BE2C (cell line): ENCODE results near the gene NPAS3.

Source experiments
- DNase-seq: peaks from one replicate; pipeline ENCODE4 v3.0.0-alpha.2; 2020
- H3K27me3 ChIP-seq: fragments of 250-450 bp; sonication (Bioruptor Pico); 2 replicates; pipeline ENCODE4 v1.5.1; 2020; ENCODE audit warnings: mild to moderate bottlenecking
- H3K36me3 ChIP-seq: fragments of 250-450 bp; sonication (Bioruptor Pico); 2 replicates; pipeline ENCODE4 v1.5.1; 2020; ENCODE audit warnings: mild to moderate bottlenecking
- H3K4me1 ChIP-seq: fragments of 250-450 bp; sonication (Bioruptor Pico); 2 replicates; pipeline ENCODE4 v1.5.1; 2020
- H3K4me3 ChIP-seq: 2 replicates; pipeline ENCODE4 v1.5.1; 2011; ENCODE audit warnings: low read depth, low read length
- H3K9me3 ChIP-seq: fragments of 250-450 bp; sonication (Bioruptor Pico); 2 replicates; pipeline ENCODE4 v1.5.1; 2020
- TF ChIP-seq, protein P1 (sequence below): IDR thresholded peaks from 2 replicates; pipeline ENCODE4 v1.5.1; 2012; ENCODE audit warnings: mild to moderate bottlenecking, low read depth, low read length

NPAS3 gene

DNA sequence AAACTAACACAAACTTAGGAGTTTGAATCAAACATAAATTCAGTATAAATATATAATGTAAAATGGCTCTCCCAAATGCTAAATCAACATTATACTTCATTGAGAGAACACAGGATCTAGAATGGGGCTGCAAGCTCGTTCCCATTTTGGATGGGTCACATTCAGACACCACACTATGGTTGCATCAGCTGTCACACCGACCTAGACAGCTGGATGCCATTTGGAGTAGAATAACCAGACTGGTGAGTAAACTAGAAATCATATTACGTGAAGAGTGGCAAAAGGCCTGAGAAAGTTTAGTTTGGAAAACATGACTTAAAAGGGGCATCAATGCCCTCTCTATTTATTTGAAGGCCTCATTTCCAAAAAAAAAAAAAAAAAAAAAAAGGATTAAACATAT lies 430.4 kb downstream of the NPAS3 start:
- no peak overlapping the region for H3K4me3 ChIP-seq
- no peaks in the 10 kb centered on the region for H3K9me3 ChIP-seq
- H3K4me1 ChIP-seq: no peaks in the 10 kb centered on the region; the same call in 1 of the 2 replicates
- H3K27me3 ChIP-seq: peaks cover 3% of the 10 kb centered on the region; the same call in 1 of the 2 replicates
- DNase-seq: no peak
- no peaks in the 10 kb centered on the region for H3K36me3 ChIP-seq
- TF ChIP-seq, protein P1, sequence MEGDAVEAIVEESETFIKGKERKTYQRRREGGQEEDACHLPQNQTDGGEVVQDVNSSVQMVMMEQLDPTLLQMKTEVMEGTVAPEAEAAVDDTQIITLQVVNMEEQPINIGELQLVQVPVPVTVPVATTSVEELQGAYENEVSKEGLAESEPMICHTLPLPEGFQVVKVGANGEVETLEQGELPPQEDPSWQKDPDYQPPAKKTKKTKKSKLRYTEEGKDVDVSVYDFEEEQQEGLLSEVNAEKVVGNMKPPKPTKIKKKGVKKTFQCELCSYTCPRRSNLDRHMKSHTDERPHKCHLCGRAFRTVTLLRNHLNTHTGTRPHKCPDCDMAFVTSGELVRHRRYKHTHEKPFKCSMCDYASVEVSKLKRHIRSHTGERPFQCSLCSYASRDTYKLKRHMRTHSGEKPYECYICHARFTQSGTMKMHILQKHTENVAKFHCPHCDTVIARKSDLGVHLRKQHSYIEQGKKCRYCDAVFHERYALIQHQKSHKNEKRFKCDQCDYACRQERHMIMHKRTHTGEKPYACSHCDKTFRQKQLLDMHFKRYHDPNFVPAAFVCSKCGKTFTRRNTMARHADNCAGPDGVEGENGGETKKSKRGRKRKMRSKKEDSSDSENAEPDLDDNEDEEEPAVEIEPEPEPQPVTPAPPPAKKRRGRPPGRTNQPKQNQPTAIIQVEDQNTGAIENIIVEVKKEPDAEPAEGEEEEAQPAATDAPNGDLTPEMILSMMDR: no peak

DNA sequence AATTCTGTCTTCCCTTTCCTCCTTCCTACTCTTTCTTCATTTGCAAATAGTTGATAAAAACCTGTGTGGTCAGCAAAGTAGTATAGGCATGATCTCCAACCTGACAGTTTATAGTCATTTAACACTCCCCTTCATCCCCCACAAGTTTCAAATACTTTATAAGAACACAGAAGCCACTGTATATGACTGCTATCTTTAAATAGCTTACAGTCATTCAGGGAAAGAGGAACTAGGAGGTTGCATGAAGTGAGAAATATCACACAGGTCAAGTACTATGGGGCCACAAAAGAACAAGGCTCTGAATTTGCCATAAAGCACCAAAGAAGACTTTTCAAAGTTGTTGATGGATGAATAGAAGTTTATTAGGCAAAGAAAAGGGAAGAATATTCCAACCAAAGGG lies 431.3 kb downstream of the NPAS3 start:
- no peak for DNase-seq

DNA sequence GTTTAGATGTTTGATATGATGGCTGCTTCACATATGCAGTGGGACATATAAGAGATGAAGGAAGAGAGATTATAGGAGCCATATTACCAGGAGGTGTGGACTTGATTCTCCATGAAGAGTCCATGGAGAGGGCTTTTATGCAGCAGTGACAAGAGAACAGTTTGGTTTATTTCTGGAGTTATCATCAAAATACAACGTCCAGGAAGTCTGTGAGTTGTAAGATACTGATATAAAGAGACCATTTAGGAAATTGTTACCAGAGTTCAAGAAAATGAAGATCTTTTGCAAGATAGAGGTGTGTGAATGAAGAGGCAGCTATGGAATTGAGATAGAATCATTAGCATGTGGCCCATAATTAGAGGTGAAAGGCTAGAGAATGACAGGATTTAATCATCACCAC lies 431.7 kb downstream of the NPAS3 start:
- TF ChIP-seq, protein P1: no peak
- Histone ChIP-seq H3K4me1 (no peaks in the 10 kb centered on the region), H3K4me3 (no peak overlapping the region), H3K27me3 (peaks cover 3% of the 10 kb centered on the region; the same call in 1 of the 2 replicates), H3K9me3 (no peaks in the 10 kb centered on the region), H3K36me3 (no peaks in the 10 kb centered on the region)
- DNase-seq: no peak

More for the DNA sequence above, 431.3 kb downstream of the NPAS3 start:
- H3K27me3 ChIP-seq: peaks cover 3% of the 10 kb centered on the region; the same call in 1 of the 2 replicates
- H3K4me1 ChIP-seq: no peaks in the 10 kb centered on the region
- TF ChIP-seq, protein P1: no peak
- no peak overlapping the region for H3K4me3 ChIP-seq
- no peaks in the 10 kb centered on the region for H3K9me3 ChIP-seq
- H3K36me3 ChIP-seq: no peaks in the 10 kb centered on the region

DNA sequence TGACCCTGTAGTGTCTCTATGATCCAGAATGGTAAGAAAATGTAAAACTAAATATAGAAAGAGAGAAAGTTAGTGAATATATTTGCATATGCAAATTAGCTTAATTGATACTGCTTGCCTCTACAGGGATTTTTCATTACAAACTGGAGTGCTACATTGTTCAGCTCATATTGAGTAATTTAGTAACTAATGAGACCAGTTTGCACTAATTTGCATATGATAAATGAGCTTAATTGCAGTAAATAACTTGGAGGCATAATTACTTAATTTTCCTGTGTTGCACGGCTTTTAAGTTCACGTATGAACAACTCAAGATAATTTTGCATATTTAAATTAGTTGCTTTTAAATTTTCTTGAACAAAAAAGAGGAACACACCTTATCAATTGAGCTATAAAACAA lies 436.5 kb downstream of the NPAS3 start:
- Histone ChIP-seq H3K4me1 (no peaks in the 10 kb centered on the region), H3K27me3 (no peaks in the 10 kb centered on the region), H3K4me3 (no peak overlapping the region), H3K36me3 (no peaks in the 10 kb centered on the region), H3K9me3 (no peaks in the 10 kb centered on the region)
- DNase-seq: no peak
- TF ChIP-seq, protein P1: no peak

DNA sequence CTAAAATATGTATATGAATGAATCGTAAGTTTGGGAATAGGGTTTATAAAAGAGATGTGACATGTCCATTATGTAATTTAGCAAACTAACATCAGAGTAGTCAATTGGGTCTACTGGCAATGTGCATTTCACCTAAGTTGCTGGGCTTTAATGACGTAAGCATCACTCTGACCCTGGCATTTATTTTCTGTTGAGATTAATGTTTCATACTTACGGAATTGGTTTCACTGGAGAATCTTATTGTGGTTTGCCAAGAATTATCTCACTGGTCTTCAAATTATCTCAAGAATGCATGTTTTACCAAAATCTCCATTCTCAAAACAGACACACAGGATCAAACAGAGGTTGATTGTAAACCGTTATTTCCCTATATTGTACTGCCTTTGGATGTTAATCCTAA lies 437.1 kb downstream of the NPAS3 start:
- H3K36me3 ChIP-seq: no peaks in the 10 kb centered on the region
- no peak for DNase-seq
- TF ChIP-seq, protein P1: no peak
- no peaks in the 10 kb centered on the region for H3K4me1 ChIP-seq
- H3K27me3 ChIP-seq: no peaks in the 10 kb centered on the region
- no peak overlapping the region for H3K4me3 ChIP-seq
- H3K9me3 ChIP-seq: no peaks in the 10 kb centered on the region

DNA sequence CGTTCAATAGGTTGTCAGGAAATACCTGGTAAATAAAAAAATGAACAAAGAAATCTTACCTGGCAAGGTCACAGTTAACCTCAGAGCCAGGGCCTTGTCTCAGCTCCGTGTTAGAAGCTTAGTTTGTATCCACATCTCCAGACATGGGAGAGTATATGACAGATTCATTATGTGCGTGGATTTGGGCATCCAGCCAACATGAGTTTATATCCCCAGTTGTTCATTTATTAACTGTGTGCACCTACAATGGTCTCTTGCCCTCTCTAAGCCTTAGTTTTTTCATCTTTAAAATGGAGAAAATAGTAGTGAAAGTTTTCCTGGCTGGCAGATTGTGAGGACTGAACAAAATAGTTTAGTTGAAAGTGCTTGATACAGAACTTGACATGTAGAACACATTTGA lies 437.8 kb downstream of the NPAS3 start:
- no peak for DNase-seq
- no peak overlapping the region for H3K4me3 ChIP-seq
- H3K9me3 ChIP-seq: no peaks in the 10 kb centered on the region
- TF ChIP-seq, protein P1: no peak
- H3K27me3 ChIP-seq: no peaks in the 10 kb centered on the region
- H3K4me1 ChIP-seq: no peaks in the 10 kb centered on the region
- H3K36me3 ChIP-seq: no peaks in the 10 kb centered on the region
